ENCODE measurements around the gene CABP1. TPM values are rescaled to one million over a fixed set of nuclear protein-coding genes. Genes with fewer than 3 reads are reported as not detected.

Gene CABP1
- total RNA-seq, 3 donors from 2014 or later: 0.51 to 1.8 (median 1.2) TPM

DNA sequence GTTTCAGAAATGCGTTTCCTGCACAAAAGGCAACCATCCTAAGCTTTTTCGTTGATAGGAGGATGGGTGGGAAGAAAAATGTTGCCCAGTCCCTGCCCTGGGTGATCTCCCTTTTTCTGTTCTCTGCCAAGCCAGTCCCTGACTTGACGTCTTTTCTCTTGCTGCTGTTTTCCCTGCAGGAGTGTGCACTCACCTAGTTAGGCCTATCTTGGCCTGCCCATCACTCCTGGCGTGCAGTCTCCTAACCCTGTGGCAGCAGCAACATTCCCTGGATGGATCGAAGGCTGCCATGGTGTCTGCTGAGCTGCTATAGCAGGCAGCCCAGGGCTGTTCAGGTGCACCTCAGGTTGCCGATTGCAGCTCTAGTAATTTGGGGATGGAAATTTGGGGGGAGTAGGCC is 71.0 kb downstream of the CABP1 start:
- ATAC-seq (peak; percentile 4), DNase-seq (no peak)
- Histone ChIP-seq H3K9me3 (no peaks in the 10 kb centered on the region), H3K4me1 (ENCODE audit: low read depth) (peaks cover 21% of the 10 kb centered on the region), H3K4me3 (no peak overlapping the region), H3K36me3 (ENCODE audit: low read depth) (no peaks in the 10 kb centered on the region)
- intact Hi-C loops (cut with DNase I, micrococcal nuclease): loop anchor here in 1 of 2 donors (10.0 kb wide), 1 partner anchor 127 kb away; the partner anchor contains the start of gene POP5
- TF ChIP-seq, protein P1, sequence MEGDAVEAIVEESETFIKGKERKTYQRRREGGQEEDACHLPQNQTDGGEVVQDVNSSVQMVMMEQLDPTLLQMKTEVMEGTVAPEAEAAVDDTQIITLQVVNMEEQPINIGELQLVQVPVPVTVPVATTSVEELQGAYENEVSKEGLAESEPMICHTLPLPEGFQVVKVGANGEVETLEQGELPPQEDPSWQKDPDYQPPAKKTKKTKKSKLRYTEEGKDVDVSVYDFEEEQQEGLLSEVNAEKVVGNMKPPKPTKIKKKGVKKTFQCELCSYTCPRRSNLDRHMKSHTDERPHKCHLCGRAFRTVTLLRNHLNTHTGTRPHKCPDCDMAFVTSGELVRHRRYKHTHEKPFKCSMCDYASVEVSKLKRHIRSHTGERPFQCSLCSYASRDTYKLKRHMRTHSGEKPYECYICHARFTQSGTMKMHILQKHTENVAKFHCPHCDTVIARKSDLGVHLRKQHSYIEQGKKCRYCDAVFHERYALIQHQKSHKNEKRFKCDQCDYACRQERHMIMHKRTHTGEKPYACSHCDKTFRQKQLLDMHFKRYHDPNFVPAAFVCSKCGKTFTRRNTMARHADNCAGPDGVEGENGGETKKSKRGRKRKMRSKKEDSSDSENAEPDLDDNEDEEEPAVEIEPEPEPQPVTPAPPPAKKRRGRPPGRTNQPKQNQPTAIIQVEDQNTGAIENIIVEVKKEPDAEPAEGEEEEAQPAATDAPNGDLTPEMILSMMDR (IDR thresholded peaks at IDR 0.05): no peak

DNA sequence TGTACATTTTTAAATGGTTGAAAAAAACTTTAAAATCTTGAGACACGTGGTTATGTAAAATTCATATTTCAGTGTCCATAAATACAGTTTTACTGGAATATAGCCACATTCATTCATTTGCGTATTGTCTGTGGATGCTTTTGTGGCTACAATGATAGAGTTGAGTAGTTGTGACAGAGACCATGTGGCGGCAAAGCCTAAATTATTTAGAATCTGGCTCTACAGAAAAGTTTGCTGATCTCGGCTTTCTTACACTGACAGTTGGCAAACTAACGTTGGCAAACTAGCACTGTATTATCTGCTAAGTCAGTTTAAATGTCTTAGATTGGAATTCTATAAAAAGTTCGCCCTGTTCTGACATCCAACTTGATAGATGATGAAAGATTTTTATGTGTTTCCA is 72.2 kb downstream of the CABP1 start:
- ATAC-seq: no peak

GRCh38 chr12:120713861-120714482 is 73.5 kb downstream of the CABP1 start:
- intact Hi-C loops (cut with DNase I, micrococcal nuclease): loop anchor here in 1 of 2 donors (10.0 kb wide), 1 partner anchor 129 kb away; the partner anchor contains the start of gene POP5
- peak; percentile 66 for ATAC-seq

More for the DNA sequence above, 72.2 kb downstream of the CABP1 start:
- TF ChIP-seq, protein P1 (IDR thresholded peaks at IDR 0.05): no peak
- H3K4me3 ChIP-seq: no peak overlapping the region
- H3K36me3 ChIP-seq (ENCODE audit: low read depth): no peaks in the 10 kb centered on the region
- intact Hi-C loops (cut with DNase I, micrococcal nuclease): loop anchor here in 1 of 2 donors (10.0 kb wide), 1 partner anchor 128 kb away; the partner anchor contains the start of gene POP5
- DNase-seq: no peak
- no peaks in the 10 kb centered on the region for H3K9me3 ChIP-seq
- H3K4me1 ChIP-seq (ENCODE audit: low read depth): peaks cover 21% of the 10 kb centered on the region

More at GRCh38 chr12:120713861-120714482, 73.5 kb downstream of the CABP1 start:
- TF ChIP-seq, protein P1 (IDR thresholded peaks at IDR 0.05): peak; percentile 60
- Histone ChIP-seq H3K9me3 (no peaks in the 10 kb centered on the region), H3K36me3 (ENCODE audit: low read depth) (no peaks in the 10 kb centered on the region), H3K4me1 (ENCODE audit: low read depth) (peaks cover 30% of the 10 kb centered on the region), H3K4me3 (no peak overlapping the region)
- DNase-seq: peak in 1 of 3 donors; percentile 91

Other genes with a start within 250 kb of the CABP1 start
- 100 to 1,000 TPM; 509 to 899 (median 865) TPM for gene COX6A1, start 202.5 kb upstream of the CABP1 start, total RNA-seq
- gene TRIAP1, start 194.2 kb upstream of the CABP1 start, total RNA-seq: 10 to 100 TPM; 14.9 to 16.7 (median 16.3) TPM
- gene GATC, start 194.2 kb upstream of the CABP1 start, total RNA-seq: 10 to 100 TPM; 20.6 to 29.5 (median 26.8) TPM
- gene SRSF9, start 170.9 kb upstream of the CABP1 start, total RNA-seq: 100 to 1,000 TPM; 117 to 140 (median 139) TPM
- 100 to 1,000 TPM; 309 to 343 (median 309) TPM for gene DYNLL1, start 144.5 kb upstream of the CABP1 start, total RNA-seq
- gene COQ5, start 111.5 kb upstream of the CABP1 start, total RNA-seq: 10 to 100 TPM; 22.8 to 30.0 (median 29.5) TPM
- 100 to 1,000 TPM; 158 to 300 (median 237) TPM for gene RNF10, start 106.3 kb upstream of the CABP1 start, total RNA-seq
- 10 to 100 TPM; 29.5 to 44.3 (median 37.7) TPM for gene POP5, start 59.2 kb upstream of the CABP1 start, total RNA-seq
- 100 to 1,000 TPM; 166 to 281 (median 272) TPM for gene MLEC, start 46.5 kb downstream of the CABP1 start, total RNA-seq
- gene UNC119B, start 69.8 kb downstream of the CABP1 start, total RNA-seq: 10 to 100 TPM; 20.5 to 26.7 (median 23.3) TPM
- gene ACADS, start 85.2 kb downstream of the CABP1 start, total RNA-seq: 100 to 1,000 TPM in 2 of 3 donors, 10 to 100 TPM in 1; 84.8 to 175 (median 129) TPM